Cardiac septum (tissue), 1 donor: ENCODE data around the gene PMP22. TPM values are rescaled to one million over a fixed set of nuclear protein-coding genes. Genes with fewer than 3 reads are reported as not detected.

Experiments used
- DNase-seq: peaks from one replicate; pipeline ENCODE4 v3.0.0-alpha.2; 2020; ENCODE audit warnings: low spot score
- intact Hi-C: fragments of 100-400 bp; cut with DNase I; formaldehyde crosslinking; loops from one replicate; pipeline ENCODE4 v1.14.0; 2022
- total RNA-seq: library from RNA; stranded (reverse); fragmentation: NEBNext Ultra II Directional; extraction: Animal tissue kit (Norgen Biotek cat#: 25700); gene quantifications from one replicate; pipeline ENCODE4 v1.2.1, GENCODE V29; 2021
- donor health status: DM: no; HTN: no; CAD: no.

PMP22 gene
- total RNA-seq, 1 donor from 2014 or later = 91.8 TPM

GRCh38 chr17:15260376-15261257 is 4.5 kb downstream of the PMP22 start:
- peak; percentile 92 for DNase-seq
- intact Hi-C loops = loop anchor here (1.0 to 5.0 kb wide), 5 partner anchors 28 to 242 kb away; partner anchors contain the start of gene TEKT3

GRCh38 chr17:15257796-15258512 is 7.2 kb downstream of the PMP22 start:
- intact Hi-C loops = no loop called here

GRCh38 chr17:15257258-15257788 is 7.8 kb downstream of the PMP22 start:
- intact Hi-C loops = no loop called here
- DNase-seq = peak; percentile 90

More at GRCh38 chr17:15257796-15258512, 7.2 kb downstream of the PMP22 start:
- no peak for DNase-seq

- intact Hi-C loops = no loop called here
- DNase-seq = no peak
Measured at GRCh38 chr17:15256689-15257088, 8.4 kb downstream of the PMP22 start.

GRCh38 chr17:15255713-15256454 is 9.2 kb downstream of the PMP22 start:
- no peak for DNase-seq
- intact Hi-C loops = no loop called here

GRCh38 chr17:15250135-15250860 is 14.8 kb downstream of the PMP22 start:
- intact Hi-C loops = no loop called here
- DNase-seq = no peak

- intact Hi-C loops = no loop called here
- DNase-seq = no peak
Measured at GRCh38 chr17:15249487-15249886, 15.6 kb downstream of the PMP22 start.

- intact Hi-C loops = no loop called here
- DNase-seq = no peak
Measured at GRCh38 chr17:15247891-15248529, 17.1 kb downstream of the PMP22 start.

GRCh38 chr17:15245054-15245453 is 20.1 kb downstream of the PMP22 start:
- no peak for DNase-seq

GRCh38 chr17:15240644-15241043 is 24.5 kb downstream of the PMP22 start:
- no peak for DNase-seq
- intact Hi-C loops = no loop called here

More at GRCh38 chr17:15245054-15245453, 20.1 kb downstream of the PMP22 start:
- intact Hi-C loops = no loop called here

GRCh38 chr17:15239491-15239890 is 25.6 kb downstream of the PMP22 start:
- intact Hi-C loops = no loop called here
- no peak for DNase-seq

- DNase-seq = no peak
- intact Hi-C loops = no loop called here
Measured at GRCh38 chr17:15238676-15239422, 26.3 kb downstream of the PMP22 start.

- no peak for DNase-seq
- intact Hi-C loops = no loop called here
Measured at GRCh38 chr17:15238057-15238456, 27.1 kb downstream of the PMP22 start.

- intact Hi-C loops = no loop called here
- DNase-seq = no peak
Measured at GRCh38 chr17:15237106-15237425, 28.1 kb downstream of the PMP22 start.

GRCh38 chr17:15236281-15237105 is 28.6 kb downstream of the PMP22 start:
- intact Hi-C loops = no loop called here
- DNase-seq = no peak

GRCh38 chr17:15233971-15234370 is 31.2 kb downstream of the PMP22 start:
- DNase-seq = no peak

More at GRCh38 chr17:15233971-15234370, 31.2 kb downstream of the PMP22 start:
- intact Hi-C loops = loop anchor here (2.0 kb wide), 1 partner anchor 27 kb away; no protein-coding TSS in a partner anchor
